ENCODE data around the gene MAML1.

DNA sequence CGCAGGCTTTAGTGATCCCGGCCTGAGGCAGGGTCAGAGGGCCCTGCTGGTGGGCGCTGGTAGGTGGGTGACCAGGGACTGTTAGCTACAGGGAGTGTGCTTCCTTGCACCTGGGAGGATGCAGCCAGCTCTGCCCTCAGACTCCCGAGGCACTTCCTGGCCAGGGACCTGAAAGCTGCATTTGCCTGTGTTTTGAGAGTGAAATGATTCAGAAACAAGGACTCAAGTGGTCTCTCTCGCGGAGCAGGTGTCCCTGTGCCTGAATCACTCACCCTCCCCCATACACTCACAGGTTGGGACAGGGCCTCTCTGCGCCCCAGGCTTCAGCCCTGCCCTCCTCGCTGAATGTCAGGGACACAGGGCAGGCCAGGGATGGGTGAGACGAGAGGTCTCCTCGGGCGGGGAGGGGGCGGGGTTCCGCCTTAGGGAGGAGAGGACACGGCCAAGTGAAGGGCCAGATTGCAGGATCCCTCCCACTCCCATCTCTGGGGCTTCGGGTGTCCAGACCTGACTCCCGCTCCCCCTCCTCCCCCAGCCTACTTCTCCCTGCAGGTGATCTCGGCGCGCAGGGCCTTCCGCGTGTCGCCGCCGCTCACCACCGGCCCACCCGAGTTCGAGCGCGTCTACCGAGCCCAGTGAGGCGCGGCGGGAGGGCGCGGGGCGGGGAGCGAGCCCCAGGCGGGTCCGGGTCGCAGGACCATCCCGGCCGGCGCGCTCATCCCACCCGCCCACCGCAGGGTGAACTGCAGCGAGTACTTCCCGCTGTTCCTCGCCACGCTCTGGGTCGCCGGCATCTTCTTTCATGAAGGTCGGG lies 62.6 kb downstream of the MAML1 start:
- TF ChIP-seq, protein P1, sequence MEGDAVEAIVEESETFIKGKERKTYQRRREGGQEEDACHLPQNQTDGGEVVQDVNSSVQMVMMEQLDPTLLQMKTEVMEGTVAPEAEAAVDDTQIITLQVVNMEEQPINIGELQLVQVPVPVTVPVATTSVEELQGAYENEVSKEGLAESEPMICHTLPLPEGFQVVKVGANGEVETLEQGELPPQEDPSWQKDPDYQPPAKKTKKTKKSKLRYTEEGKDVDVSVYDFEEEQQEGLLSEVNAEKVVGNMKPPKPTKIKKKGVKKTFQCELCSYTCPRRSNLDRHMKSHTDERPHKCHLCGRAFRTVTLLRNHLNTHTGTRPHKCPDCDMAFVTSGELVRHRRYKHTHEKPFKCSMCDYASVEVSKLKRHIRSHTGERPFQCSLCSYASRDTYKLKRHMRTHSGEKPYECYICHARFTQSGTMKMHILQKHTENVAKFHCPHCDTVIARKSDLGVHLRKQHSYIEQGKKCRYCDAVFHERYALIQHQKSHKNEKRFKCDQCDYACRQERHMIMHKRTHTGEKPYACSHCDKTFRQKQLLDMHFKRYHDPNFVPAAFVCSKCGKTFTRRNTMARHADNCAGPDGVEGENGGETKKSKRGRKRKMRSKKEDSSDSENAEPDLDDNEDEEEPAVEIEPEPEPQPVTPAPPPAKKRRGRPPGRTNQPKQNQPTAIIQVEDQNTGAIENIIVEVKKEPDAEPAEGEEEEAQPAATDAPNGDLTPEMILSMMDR (IDR thresholded peaks at IDR 0.05; ENCODE audit: low read depth, low read length), result no peak
- TF ChIP-seq POLR2A (IDR thresholded peaks at IDR 0.05; ENCODE audit: extremely low read depth, insufficient read length) (no peak), MYC (IDR thresholded peaks at IDR 0.05; ENCODE audit: low read depth, low read length) (no peak)
- TF ChIP-seq, protein P2, sequence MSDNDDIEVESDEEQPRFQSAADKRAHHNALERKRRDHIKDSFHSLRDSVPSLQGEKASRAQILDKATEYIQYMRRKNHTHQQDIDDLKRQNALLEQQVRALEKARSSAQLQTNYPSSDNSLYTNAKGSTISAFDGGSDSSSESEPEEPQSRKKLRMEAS (IDR thresholded peaks at IDR 0.05; ENCODE audit: low read depth, low read length), result no peak

Measured in NB4 (cell line).